K562 (cell line): ENCODE data around the gene PMM1. TPM values are rescaled to one million over a fixed set of nuclear protein-coding genes. Genes with fewer than 3 reads are reported as not detected.

ENCODE experiments used
- GABPA ChIP-seq: fragments of 200-800 bp; sonication (Bioruptor generic); conservative IDR thresholded peaks from 2 replicates; pipeline ENCODE4 v1.6.1; 2016; ENCODE audit warnings: low read depth, missing genetic modification characterization, missing compliant biosample characterization
- NR2C2 ChIP-seq, 2 experiments: fragments of 200-800 bp in 1 of 2; sonication (Bioruptor generic) in 1 of 2; sonication (generic) in 1 of 2; formaldehyde crosslinking in 1 of 2; IDR thresholded peaks; 2 replicates each; pipeline versions ENCODE4 v1.6.1 to v1.8.0; 2016 to 2022; ENCODE audit warnings: mild to moderate bottlenecking in 1 of 2, missing compliant biosample characterization in 1 of 2, missing genetic modification characterization in 1 of 2, missing genetic modification reagents in 1 of 2
- POLR2B ChIP-seq: fragments of 450-650 bp; IDR thresholded peaks from 2 replicates; pipeline ENCODE4 v1.6.1; 2018; ENCODE audit warnings: low read depth; ENCODE audit not compliant: partially characterized antibody
- RBM14 ChIP-seq: fragments of 200-400 bp; formaldehyde crosslinking; IDR thresholded peaks from 2 replicates; pipeline ENCODE4 v1.6.1; 2018; ENCODE audit warnings: low read depth, mild to moderate bottlenecking, low read length, moderate library complexity, borderline replicate concordance; ENCODE audit not compliant: insufficient read depth
- ZBTB7A ChIP-seq: IDR thresholded peaks from 2 replicates; pipeline ENCODE4 v1.6.1; 2011; ENCODE audit warnings: low read depth, mild to moderate bottlenecking, low read length, moderate library complexity, borderline replicate concordance; ENCODE audit not compliant: control insufficient read depth
- ZFX ChIP-seq: sonication (generic); formaldehyde crosslinking; IDR thresholded peaks from 2 replicates; pipeline ENCODE4 v1.8.0; 2022; ENCODE audit warnings: mild to moderate bottlenecking, missing genetic modification reagents, moderate library complexity
- polyA plus RNA-seq, 8 experiments: library from polyadenylated mRNA; depleted of rRNA in 4 of 8; stranded (reverse) in 5 of 8; unstranded in 3 of 8; fragments of >200 nt; fragmentation: Nextera tagmentation in 2 of 8; fragmentation: Illumina TruSeq in 1 of 8; extraction: Ambion mirVana in 2 of 8; extraction: Trizol in 1 of 8; gene quantifications; 2 replicates each; pipeline versions ENCODE4 v1.2.1 to v1.2.3, GENCODE V29; 2011 to 2014; ENCODE audit warnings: inconsistent platforms in 1 of 8, missing spikeins in 1 of 8
- total RNA-seq, 7 experiments: library from RNA; depleted of rRNA in 6 of 7; stranded (reverse); fragments of >200 nt in 6 of 7; fragmentation: Illumina TruSeq in 2 of 7; extraction: Trizol in 2 of 7; gene quantifications; 2 replicates each; pipeline versions ENCODE4 v1.2.1 to v1.2.3, GENCODE V29; 2011 to 2021; ENCODE audit warnings: low replicate concordance in 1 of 7
- TF ChIP-seq, protein P1 (sequence below), 2 experiments: fragments of 450-650 bp in 1 of 2; sonication (generic) in 1 of 2; formaldehyde crosslinking in 1 of 2; IDR thresholded peaks; 2 replicates each; pipeline versions ENCODE4 v1.7.1 to v1.9.0; 2016 to 2022; ENCODE audit warnings: inconsistent platforms in 1 of 2, mild to moderate bottlenecking in 1 of 2, missing genetic modification reagents in 1 of 2
- TF ChIP-seq, protein P2 (sequence below): fragments of 150-350 bp; IDR thresholded peaks from 2 replicates; pipeline ENCODE4 v1.6.1; 2014; ENCODE audit warnings: low read depth, mild to moderate bottlenecking, low read length, borderline replicate concordance
- TF ChIP-seq, protein P3 (sequence below): sonication (generic); formaldehyde crosslinking; IDR thresholded peaks from 2 replicates; pipeline ENCODE4 v1.8.1; 2023; ENCODE audit warnings: mild to moderate bottlenecking, missing genetic modification reagents, moderate library complexity

Gene PMM1
- total and polyA plus RNA-seq, 9 of the 15 experiments (the other 6 are each of a cell fraction or from before 2014, with no cell fraction given) = 10.2 to 31.7 (median 20.3) TPM

DNA sequence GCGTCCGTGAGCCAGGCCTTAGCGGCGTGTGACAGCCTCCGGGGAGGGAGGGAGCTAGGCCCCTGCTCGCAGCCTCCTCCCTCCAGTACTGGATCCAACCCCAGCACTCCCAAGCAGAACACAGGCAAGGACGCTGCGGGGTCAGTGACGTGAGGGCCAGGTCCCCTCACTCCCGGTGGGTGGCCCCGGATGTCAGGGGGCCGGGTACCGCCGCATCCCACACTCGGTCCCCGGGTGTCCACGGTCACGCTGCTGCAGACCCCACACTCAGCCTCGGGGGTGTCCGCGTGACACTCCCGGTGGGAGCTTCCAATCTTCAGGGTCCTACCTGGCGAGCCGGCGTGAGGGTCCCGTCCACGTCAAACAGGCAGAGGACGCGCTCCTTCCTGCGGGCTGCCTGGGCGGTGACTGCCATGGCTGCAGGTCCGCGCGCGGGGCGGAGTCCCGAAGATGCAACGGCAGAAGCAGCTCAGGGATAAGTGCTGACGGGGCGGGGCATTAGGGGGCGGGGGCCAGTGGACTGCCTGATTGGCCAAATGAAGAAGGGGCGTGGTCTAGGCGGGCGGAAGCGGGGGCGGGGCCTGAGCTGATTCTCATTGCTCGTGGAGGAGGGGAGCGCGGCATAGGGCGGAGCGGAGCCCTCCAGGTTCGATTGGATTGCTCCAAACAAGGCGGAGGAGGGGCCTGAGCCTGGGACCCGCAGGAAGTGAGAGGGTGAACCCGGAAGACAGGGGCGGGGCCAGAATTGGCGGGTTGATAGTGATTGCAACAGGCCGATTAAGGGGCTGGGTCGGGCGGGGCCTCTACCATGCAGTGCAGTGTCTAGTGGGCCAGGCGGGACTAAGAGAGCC lies at the start of gene PMM1 (continued):
- TF ChIP-seq, protein P1, sequence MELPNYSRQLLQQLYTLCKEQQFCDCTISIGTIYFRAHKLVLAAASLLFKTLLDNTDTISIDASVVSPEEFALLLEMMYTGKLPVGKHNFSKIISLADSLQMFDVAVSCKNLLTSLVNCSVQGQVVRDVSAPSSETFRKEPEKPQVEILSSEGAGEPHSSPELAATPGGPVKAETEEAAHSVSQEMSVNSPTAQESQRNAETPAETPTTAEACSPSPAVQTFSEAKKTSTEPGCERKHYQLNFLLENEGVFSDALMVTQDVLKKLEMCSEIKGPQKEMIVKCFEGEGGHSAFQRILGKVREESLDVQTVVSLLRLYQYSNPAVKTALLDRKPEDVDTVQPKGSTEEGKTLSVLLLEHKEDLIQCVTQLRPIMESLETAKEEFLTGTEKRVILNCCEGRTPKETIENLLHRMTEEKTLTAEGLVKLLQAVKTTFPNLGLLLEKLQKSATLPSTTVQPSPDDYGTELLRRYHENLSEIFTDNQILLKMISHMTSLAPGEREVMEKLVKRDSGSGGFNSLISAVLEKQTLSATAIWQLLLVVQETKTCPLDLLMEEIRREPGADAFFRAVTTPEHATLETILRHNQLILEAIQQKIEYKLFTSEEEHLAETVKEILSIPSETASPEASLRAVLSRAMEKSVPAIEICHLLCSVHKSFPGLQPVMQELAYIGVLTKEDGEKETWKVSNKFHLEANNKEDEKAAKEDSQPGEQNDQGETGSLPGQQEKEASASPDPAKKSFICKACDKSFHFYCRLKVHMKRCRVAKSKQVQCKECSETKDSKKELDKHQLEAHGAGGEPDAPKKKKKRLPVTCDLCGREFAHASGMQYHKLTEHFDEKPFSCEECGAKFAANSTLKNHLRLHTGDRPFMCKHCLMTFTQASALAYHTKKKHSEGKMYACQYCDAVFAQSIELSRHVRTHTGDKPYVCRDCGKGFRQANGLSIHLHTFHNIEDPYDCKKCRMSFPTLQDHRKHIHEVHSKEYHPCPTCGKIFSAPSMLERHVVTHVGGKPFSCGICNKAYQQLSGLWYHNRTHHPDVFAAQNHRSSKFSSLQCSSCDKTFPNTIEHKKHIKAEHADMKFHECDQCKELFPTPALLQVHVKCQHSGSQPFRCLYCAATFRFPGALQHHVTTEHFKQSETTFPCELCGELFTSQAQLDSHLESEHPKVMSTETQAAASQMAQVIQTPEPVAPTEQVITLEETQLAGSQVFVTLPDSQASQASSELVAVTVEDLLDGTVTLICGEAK (IDR thresholded peaks at IDR 0.05) = peak; percentile 71
- TF ChIP-seq, protein P1 (CRISPR knock-in tag; IDR thresholded peaks at IDR 0.05) = no peak
- 0 out of 2 replicates have a peak, but pooled peaks have one; percentile 67 for TF ChIP-seq RBM14
- TF ChIP-seq GABPA = peak; percentile 84
- peak; percentile 55 for TF ChIP-seq ZFX
- TF ChIP-seq POLR2B = peak; percentile 43
- peak; percentile 21; the same call in 1 of the 2 replicates for TF ChIP-seq ZBTB7A
- TF ChIP-seq, protein P2, sequence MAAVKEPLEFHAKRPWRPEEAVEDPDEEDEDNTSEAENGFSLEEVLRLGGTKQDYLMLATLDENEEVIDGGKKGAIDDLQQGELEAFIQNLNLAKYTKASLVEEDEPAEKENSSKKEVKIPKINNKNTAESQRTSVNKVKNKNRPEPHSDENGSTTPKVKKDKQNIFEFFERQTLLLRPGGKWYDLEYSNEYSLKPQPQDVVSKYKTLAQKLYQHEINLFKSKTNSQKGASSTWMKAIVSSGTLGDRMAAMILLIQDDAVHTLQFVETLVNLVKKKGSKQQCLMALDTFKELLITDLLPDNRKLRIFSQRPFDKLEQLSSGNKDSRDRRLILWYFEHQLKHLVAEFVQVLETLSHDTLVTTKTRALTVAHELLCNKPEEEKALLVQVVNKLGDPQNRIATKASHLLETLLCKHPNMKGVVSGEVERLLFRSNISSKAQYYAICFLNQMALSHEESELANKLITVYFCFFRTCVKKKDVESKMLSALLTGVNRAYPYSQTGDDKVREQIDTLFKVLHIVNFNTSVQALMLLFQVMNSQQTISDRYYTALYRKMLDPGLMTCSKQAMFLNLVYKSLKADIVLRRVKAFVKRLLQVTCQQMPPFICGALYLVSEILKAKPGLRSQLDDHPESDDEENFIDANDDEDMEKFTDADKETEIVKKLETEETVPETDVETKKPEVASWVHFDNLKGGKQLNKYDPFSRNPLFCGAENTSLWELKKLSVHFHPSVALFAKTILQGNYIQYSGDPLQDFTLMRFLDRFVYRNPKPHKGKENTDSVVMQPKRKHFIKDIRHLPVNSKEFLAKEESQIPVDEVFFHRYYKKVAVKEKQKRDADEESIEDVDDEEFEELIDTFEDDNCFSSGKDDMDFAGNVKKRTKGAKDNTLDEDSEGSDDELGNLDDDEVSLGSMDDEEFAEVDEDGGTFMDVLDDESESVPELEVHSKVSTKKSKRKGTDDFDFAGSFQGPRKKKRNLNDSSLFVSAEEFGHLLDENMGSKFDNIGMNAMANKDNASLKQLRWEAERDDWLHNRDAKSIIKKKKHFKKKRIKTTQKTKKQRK = no peak
- no peak for TF ChIP-seq NR2C2 (CRISPR knock-in tag; IDR thresholded peaks at IDR 0.05)
- TF ChIP-seq NR2C2 (tag; IDR thresholded peaks at IDR 0.05) = peak; percentile 65
- TF ChIP-seq, protein P3, sequence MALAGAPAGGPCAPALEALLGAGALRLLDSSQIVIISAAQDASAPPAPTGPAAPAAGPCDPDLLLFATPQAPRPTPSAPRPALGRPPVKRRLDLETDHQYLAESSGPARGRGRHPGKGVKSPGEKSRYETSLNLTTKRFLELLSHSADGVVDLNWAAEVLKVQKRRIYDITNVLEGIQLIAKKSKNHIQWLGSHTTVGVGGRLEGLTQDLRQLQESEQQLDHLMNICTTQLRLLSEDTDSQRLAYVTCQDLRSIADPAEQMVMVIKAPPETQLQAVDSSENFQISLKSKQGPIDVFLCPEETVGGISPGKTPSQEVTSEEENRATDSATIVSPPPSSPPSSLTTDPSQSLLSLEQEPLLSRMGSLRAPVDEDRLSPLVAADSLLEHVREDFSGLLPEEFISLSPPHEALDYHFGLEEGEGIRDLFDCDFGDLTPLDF = peak; percentile 58; the same call in 1 of the 2 replicates
- TF ChIP-seq, all 486 proteins: peak for 65
